Breast epithelium (tissue), 3 donors: ENCODE measurements around the gene RFX8.

Source experiments
- CTCF ChIP-seq, 3 donors: fragments of 450-650 bp; IDR thresholded peaks; one replicate each; pipeline ENCODE4 v1.5.1; 2016 to 2017; ENCODE audit warnings: antibody characterized with exemption in 3 of 3, mild to moderate bottlenecking in 3 of 3, moderate library complexity in 3 of 3
- POLR2A ChIP-seq: fragments of 450-650 bp; IDR thresholded peaks from one replicate; pipeline ENCODE4 v1.6.1; 2016; ENCODE audit warnings: antibody characterized with exemption, mild to moderate bottlenecking, moderate library complexity
- POLR2AphosphoS5 ChIP-seq, 3 donors: sonication (generic); formaldehyde crosslinking; IDR thresholded peaks; one replicate each; pipeline ENCODE4 v1.6.1; 2017; ENCODE audit warnings: antibody characterized with exemption in 3 of 3

DNA sequence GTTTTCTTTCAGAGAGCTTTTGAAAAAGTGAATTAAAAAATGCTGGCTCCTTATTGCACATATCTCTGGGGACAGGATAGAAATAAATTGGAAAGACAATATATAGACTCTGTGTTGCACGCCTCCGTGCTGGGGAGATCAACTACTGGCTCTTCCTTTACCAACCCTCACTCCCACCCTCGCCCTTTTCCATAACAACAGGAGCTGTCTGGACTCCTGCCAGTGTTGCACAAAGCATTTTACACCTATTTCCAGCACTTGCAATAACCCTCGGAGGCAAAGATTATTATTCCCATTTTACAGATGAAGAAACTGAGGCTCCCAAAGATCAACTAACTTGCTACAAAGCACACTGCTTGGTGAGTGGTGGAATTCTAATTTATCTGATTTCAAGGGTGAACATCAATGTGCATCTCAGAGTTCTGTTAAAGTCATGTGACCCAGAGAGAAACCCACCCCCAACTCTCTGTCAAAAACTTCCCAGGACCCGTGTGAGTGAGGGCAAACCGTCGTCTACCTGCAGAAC is 91.8 kb downstream of the RFX8 start:
- TF ChIP-seq POLR2AphosphoS5 (IDR thresholded peaks at IDR 0.05) (no peak), CTCF (IDR thresholded peaks at IDR 0.05) (no peak), POLR2A (no peak)
